Pulmonary artery endothelial cell (primary cell): ENCODE results near the gene TRPC6. TPM values are rescaled to one million over a fixed set of nuclear protein-coding genes. Genes with fewer than 3 reads are reported as not detected.
"Not testable (repeated sequence)": the region's sequence is repeated elsewhere in the genome, so short reads cannot be mapped to it uniquely, and the experiment has no call there.

Source experiments
- DNase-seq: peaks from one replicate; pipeline ENCODE4 v3.0.0-alpha.2; 2011; ENCODE audit warnings: low read depth, low spot score
- total RNA-seq: library from RNA; depleted of rRNA; stranded (reverse); fragments of >200 nt; gene quantifications from 2 replicates; pipeline ENCODE4 v1.2.3, GENCODE V29; 2014

Gene TRPC6
- total RNA-seq, 1 donor from 2014 or later = not detected

DNA sequence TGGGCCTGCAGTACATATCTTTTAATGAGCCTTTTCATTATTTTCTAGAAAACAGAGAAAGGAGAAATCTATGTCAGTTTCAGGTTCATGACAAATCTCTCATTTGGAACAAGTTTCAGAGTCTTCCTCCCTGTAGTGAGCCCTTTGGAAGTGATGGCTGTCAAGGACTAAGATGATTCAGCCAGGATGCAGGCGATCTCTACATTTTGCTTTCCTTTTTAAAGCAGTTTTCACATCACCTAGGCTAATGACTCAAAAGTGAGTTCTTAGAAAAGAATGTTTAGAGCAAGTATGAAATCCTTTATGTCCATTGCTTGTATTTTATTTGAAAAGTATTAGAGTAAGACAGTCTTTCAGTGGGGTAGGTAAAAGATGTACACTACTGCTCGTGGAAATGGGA is 130.1 kb downstream of the TRPC6 start:
- no peak for DNase-seq

DNA sequence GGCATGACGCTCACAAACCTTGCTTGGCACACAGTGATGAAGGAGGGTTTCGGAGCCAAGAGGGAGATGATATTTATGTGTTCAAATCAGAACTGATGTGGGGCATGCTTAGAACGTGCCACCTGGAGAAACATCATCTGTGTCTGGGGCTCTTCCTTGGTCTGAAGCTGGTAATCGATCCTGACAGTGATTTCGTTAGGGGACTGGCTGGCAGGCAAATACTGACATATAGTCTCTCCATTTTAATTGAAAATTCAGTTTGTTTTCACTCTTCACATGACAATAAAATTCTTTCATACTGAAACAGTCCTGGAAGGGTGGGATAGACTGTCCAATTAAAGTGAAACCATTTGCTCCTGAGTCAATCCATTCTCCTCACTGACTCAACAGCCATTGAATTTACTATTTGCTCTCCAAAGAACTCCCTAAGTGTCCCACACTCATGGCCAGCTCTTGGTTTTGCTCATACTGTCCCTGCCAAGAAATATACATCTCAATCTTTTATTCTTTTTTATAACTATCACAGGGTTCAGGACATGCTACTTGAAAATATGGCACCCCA is 134.8 kb downstream of the TRPC6 start:
- no peak for DNase-seq

DNA sequence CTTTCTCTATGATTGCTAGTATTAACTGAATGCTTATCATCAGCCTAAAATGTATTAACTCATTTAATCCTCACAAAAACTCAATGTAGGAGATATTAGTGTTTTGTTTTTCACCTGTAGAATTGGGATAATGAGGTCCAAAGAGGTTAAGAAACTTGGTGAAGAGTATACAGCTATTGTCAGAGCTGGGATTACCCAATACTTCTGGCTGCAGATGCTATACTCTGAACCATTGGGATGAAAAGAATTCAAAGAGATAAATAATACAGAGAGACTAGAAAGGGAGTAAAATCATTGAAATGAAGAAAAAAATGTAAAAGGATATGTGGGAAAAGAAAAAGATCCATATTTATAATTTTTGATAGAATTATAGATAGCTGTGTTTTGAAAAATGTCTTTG is 137.1 kb downstream of the TRPC6 start:
- no peak for DNase-seq

DNA sequence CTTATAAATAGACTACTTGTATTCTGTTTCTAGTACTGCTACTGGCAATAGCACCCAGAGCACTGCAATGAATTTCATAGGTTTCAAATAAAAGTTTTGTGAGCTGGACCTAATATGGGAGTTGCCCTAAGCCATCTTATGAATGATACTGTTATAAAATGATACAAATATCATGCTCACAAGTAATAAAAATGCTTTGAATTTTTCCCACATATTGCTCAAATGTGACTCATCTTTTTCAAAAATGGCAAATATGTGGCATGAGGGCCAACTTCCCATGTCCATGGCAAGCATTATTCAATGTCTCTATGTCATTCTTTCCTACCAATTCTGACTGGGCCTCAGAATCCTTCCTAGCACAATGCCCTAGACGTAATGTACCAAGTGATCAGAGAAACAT is 137.6 kb downstream of the TRPC6 start:
- no peak for DNase-seq

DNA sequence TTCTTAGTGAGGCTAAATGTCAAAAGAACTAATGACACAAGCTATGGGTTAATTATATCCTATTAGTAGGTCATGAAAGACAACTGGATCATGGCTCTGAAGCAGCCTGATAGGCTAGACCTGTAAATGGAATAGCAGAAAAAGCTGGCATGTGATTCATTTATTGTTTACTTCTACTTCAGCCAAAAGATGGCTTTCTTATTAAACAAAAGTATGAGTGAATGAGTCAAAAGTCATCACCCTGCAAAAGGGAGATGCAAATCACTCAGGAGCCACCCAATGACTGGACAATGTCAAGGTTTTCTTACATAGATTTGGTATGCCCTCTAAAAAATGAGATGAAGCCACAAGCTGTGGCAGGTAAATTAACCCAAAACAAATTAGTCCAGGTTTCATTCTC is 138.0 kb downstream of the TRPC6 start:
- DNase-seq = no peak

GRCh38 chr11:101444851-101445250 is 139.0 kb downstream of the TRPC6 start:
- no peak for DNase-seq

DNA sequence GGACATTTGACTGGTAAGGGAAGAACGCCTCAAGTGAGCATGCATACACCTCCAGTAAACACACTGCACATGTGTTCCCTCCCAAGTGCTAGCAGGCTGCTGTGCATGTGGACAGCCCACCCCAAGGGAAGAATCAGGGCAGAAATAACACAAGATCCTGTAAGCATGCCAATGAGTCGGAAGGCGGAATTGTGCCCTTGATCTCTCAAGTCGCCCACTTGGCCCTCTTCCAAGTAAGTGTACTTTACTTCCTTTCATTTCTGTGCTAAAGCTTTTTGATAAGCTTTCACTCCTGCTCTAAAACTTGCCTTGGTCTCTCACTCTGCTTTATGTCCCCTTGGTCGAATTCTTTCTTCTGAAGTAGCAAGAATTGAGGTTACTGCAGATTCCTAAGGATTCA is 139.6 kb downstream of the TRPC6 start:
- DNase-seq = no peak

GRCh38 chr11:101442936-101443521 is 140.8 kb downstream of the TRPC6 start:
- no peak for DNase-seq

DNA sequence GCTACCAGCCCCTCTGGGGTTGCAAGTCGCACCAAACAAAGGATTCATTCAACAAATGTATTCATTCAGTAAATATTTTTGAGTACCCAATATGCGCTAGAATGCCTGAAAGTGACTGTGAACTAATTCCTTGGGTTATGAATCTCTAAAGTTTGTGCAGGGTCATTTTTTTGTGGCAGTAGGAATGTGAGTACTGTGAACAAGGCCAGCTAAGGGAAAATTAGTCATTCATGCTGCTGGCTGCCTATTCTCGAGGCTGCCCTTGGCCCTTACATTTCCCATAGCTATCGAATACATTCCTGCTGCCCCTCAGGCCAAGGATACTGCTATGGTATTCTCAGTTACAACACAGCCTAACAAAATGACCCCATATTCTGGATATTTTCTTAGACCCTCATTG is 141.6 kb downstream of the TRPC6 start:
- no peak for DNase-seq

DNA sequence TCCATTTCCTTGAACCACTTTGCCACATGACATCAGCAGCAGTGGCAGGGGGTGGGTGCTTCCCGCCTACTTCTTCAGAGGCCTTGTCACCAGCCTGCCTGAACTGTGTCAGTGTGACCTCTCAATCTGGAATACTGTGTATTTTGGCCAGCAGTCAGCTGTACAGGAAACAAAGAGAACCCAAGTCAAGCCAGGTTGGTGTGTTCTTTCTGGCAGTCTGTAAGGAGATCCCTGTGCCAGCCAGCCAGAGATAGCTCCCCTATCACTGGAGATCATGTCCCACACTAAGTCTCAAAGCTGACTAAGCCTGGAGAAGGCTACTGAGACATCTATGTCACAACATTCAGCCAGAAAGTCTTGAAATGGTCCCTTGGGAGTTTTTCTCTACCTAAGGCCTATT is 142.1 kb downstream of the TRPC6 start:
- DNase-seq = no peak

- DNase-seq = no peak
These were observed 144.3 kb downstream of the TRPC6 start for GRCh38 chr11:101439488-101439887.

GRCh38 chr11:101438708-101439107 is 145.1 kb downstream of the TRPC6 start:
- DNase-seq = not testable (repeated sequence)

DNA sequence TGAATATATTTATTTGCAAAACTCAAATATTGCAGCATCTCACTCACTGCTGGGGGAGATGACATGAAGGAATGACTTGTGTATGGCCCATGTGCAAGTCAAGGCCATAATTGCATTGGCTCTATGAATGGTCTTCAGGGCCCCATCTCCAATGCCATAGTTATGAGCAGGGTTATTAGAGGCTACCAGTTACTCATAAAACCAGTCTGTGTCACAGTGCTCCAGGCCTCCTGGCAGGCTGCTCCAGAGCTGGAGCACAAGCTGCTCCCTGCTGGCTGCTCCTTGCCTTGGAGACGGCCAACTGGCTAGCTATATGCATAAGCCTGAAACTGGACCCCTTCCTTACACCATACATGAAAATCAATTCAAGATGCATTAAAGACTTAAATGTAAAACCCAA is 145.7 kb downstream of the TRPC6 start:
- DNase-seq = no peak

GRCh38 chr11:101436511-101437142 is 147.2 kb downstream of the TRPC6 start:
- DNase-seq = no peak

DNA sequence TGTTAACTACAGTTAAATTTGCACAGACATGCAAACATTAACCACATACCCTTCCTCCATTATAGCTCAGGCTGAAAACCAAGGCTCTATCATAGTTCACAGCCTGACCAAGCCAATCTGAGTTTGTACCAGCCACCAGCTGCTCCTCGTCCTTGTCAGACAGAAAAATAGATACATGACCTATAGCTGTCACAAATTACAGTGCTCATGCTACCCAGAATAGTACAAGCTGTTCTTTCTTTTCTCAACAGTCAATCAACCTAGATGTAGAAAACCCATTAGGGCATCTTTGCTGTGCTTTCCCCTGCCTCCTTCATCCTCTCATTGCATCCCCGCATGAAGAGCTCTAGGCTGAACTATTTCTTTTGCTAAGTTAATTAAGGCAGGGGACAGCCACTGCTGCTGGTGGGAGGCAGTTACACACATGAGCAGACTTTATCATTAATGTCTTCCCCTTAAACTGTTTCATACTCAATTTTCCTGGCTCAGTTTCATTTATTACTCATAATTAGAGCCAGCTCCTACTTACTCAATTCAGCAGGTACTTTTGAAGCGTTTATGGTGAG is 148.3 kb downstream of the TRPC6 start:
- no peak for DNase-seq

DNA sequence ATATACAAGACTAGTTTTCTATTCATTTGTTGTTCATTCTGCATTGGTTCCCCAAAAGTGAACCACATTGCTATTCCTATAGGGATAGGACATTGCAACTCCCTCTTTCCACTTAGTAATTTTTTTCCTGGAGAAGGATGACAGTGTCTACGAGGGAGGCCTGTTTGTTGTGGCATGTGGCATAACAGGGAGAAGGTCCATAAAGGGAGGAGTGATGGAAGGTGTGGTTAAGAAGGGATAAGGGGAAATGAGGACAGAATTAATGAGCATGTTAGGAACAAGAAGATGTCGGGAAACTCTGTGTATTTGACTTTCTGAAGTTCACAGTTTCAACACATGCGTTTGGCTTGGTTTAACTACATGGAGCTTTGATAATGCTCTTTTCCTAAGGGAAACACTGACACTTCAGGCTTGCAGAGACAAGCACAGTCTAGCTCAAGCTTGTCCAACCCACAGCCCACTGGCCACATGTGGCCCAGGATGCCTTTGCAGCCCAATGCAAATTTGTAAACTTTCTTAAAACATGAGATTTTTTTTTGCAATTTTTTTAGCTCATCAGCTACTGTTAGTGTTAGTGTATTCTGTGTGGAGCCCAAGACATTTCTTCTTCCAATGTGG is 149.7 kb downstream of the TRPC6 start:
- no peak for DNase-seq

DNA sequence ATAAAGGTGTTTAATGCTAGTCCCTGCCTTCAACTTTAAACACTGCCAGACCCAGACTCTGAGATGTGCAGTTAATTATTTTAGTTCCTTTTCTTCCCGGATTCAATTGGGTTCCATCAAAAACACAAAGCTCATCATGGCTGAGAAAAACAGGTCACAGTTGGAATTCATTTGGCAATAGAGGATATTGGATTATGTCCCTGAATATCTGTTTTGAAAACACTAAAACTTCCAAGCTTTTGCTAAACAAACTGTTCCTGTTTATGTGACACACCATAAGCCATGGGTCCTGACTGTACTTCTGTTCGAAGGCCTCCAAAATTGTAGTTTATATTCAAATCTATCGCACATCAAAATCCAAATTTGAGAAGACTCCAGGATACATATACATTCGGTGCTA is 150.7 kb downstream of the TRPC6 start:
- no peak for DNase-seq

DNA sequence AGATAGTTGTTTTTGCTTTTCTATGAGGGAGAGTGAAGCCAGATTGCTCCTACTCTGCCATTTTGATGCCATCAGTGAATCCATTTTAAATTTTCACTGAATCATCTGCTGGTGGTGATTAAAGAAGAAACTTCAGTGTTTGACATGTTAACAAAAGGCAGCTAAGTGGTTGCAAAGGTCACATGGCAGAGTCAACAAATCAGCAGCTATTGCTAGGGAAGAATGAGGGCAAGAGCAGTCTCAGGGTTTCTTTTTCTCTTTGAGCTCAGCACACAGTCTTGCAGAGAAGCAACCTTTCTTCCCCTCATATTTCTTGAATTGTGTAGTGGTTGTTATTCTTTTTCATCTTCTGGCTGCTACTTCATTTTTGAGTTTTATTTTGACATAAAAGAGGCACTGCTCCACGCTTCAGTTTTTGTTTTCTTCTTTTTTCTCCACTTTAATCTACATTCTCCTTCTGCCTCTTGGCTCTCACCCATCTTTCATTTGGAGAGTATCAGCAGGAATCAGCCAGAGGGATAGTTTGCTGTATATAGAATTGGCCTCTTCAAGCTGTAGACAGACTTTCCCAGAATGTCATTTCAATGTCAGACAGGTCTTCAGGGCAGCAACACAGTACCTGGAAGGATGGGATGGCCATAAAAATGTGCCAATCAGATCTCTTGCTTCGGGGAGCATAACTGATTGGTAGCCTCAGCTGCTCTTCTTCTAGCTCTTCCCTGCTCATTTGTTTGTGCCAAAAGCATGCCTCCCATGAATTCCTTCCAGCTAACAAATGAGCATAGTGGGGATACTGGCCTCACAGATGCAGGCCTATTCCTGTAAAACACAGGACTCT is 153.9 kb downstream of the TRPC6 start:
- DNase-seq = no peak

GRCh38 chr11:101428918-101429317 is 154.9 kb downstream of the TRPC6 start:
- DNase-seq = no peak

DNA sequence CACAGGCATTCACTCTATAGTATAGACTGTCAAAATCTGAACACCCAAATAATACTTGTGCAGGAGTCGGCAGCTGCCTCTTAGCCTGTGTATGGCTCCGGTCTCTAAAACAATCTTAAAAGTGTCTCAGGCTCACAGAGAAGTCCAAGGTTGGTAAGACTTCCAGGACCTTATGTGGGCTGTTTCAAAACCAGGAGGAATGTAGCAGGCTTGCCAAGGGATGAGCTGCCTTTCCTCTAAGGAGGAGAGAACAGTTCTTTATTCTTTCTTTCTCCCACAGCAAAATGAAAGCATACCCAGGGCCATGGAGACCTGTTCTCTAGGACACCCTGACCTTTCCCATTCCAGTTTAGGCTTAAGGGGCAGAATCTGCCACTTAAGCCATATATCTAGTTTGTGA is 176.5 kb downstream of the TRPC6 start:
- no peak for DNase-seq
